Ishikawa (cell line): ENCODE measurements around the gene SPN.

ENCODE experiments used
- CEBPB ChIP-seq: IDR thresholded peaks from 2 replicates; pipeline ENCODE4 v1.6.1; 2012
- EGR1 ChIP-seq: IDR thresholded peaks from 2 replicates; pipeline ENCODE4 v1.6.1; 2012
- EP300 ChIP-seq: IDR thresholded peaks from 2 replicates; pipeline ENCODE4 v1.6.1; 2012; ENCODE audit warnings: borderline replicate concordance
- MAX ChIP-seq: IDR thresholded peaks from 2 replicates; pipeline ENCODE4 v1.6.1; 2012
- RAD21 ChIP-seq: IDR thresholded peaks from 2 replicates; pipeline ENCODE4 v1.6.1; 2012; ENCODE audit warnings: low read depth
- REST ChIP-seq: IDR thresholded peaks from 2 replicates; pipeline ENCODE4 v1.6.1; 2012; ENCODE audit warnings: low read depth, mild to moderate bottlenecking
- TAF1 ChIP-seq: IDR thresholded peaks from 2 replicates; pipeline ENCODE4 v1.6.1; 2012; ENCODE audit warnings: low read depth, mild to moderate bottlenecking
- TEAD4 ChIP-seq: IDR thresholded peaks from 2 replicates; pipeline ENCODE4 v1.6.1; 2012
- YY1 ChIP-seq: IDR thresholded peaks from 2 replicates; pipeline ENCODE4 v1.6.1; 2012; ENCODE audit warnings: low read depth
- ZBTB7A ChIP-seq: IDR thresholded peaks from 2 replicates; pipeline ENCODE4 v1.6.1; 2012; ENCODE audit warnings: low read depth

- TF ChIP-seq REST (no peak), CEBPB (no peak), TAF1 (no peak), EGR1 (no peak), EP300 (no peak), YY1 (no peak), MAX (no peak), TEAD4 (no peak), RAD21 (no peak), ZBTB7A (no peak)
Observed at GRCh38 chr16:29663807-29664090, 702 bp downstream of the SPN start.
